HG03521 (cell line): ENCODE results near the gene PCTP.

Source experiments
- ATAC-seq: cut with Tn5 transposase; IDR thresholded peaks from one replicate; pipeline ENCODE4 v1.9.1; 2021; ENCODE audit warnings: mild to moderate bottlenecking, moderate library complexity; ENCODE audit not compliant: unreplicated experiment

Gene PCTP

DNA sequence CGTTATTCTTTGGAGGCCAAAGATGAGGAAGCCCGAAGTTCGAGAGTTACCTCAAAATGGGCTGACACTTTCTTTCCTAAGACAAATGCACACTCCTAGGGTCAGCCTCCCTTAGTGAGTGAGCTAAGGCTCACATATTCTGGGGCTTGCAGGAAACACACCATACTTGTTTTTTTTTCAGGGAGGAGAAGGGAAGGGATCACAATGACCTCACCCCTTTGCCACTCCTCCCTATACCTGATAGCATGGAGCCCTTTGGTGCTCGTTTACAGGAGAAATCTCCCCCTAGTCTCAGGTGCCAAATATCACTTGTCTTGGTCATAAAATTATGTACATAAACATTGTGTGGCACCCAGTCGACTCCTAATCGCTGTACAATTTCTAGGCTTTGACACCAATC lies 23.6 kb upstream of the PCTP start:
- no peak for ATAC-seq

- no peak for ATAC-seq
Observed at GRCh38 chr17:55727920-55728319, 22.9 kb upstream of the PCTP start.

GRCh38 chr17:55728361-55728760 lies 22.5 kb upstream of the PCTP start:
- ATAC-seq: no peak

DNA sequence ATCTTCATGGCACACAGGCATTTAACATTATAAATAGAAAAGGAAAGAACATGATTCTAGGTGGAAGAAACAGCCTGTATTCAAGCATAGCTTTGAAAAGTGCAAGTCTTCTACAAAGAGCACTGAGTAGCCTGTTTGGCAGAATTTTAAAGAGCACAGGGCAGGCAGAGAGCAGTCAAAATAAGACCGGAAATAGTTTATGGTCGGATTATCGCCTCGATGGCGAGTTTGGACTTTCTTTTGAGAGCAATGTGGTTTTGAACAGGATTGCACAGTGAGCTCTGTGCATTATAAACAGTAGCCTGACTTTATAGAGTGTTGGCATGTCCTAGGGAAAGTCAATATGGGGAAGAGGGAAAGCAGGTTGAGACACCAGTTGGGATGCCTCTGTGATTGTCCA lies 22.0 kb upstream of the PCTP start:
- no peak for ATAC-seq

DNA sequence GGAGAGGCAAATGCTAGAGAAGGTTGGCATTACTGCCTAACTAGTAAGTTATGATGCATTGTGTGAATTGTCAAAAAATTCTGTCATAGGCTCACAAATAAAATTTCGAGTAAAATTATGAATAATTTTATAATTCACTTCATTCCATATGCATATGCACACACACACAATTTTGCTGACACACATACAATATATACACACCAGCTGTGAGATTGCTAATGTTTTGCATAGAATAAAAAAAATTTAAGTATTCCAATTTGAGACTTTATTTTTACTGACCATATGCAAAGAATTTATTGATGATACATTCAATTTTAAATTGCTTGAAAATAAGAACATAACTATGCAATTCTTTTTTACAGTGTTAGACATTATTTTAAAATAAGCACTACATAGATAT lies 21.4 kb upstream of the PCTP start:
- ATAC-seq: no peak

GRCh38 chr17:55730380-55730779 lies 20.5 kb upstream of the PCTP start:
- ATAC-seq: no peak

DNA sequence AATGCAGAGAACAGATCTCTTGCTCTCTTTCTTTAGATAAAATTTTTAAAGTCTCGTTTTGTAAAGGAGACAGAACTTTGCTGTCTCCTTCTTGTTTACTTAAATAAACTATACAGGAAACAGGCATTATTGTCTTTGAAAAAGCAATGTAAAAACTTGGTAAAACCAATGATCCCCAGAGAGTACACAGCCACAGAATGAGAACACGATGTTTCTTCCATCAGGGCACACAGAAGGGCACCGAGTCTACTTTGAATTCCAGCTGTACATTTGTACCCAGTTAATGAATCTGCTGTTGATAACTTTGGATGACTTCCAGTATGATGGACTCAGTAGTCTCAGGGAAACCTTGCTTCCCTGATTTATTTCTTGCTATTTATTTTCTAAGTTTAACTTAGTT lies 20.0 kb upstream of the PCTP start:
- no peak for ATAC-seq

- no peak for ATAC-seq
Observed at GRCh38 chr17:55731586-55732250, 19.1 kb upstream of the PCTP start.

DNA sequence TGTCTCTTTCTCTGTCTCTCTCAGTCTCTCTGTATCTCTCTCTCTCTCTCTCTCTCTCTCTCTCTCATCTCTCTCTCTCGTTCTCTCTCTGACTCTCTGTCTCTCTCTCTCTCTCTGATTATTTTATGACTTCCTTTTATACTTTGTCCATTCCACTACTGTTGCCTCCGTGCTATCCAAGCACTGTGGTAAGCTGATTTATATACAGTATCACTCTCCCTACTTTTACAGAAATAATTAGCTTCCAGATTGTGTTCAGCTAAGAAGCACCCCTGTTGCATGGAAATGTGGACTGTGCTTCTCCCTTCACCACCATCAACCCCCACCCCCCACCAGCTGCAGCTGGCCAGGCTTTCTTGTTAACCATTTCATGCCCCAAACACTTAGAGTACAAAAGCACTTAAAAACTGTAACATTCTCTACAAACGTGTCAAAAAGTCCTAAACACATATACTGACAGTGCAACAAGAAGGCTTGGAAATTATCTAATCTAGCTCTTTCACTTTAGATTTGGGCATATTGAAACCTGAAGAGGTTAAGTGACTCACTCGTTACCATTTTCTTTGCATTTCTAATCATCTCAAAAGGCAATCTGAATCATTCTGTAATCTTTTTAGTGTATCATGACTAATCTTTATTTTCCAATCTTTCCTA lies 16.6 kb upstream of the PCTP start:
- ATAC-seq: peak; percentile 48

GRCh38 chr17:55735731-55736405 lies 15.0 kb upstream of the PCTP start:
- no peak for ATAC-seq

DNA sequence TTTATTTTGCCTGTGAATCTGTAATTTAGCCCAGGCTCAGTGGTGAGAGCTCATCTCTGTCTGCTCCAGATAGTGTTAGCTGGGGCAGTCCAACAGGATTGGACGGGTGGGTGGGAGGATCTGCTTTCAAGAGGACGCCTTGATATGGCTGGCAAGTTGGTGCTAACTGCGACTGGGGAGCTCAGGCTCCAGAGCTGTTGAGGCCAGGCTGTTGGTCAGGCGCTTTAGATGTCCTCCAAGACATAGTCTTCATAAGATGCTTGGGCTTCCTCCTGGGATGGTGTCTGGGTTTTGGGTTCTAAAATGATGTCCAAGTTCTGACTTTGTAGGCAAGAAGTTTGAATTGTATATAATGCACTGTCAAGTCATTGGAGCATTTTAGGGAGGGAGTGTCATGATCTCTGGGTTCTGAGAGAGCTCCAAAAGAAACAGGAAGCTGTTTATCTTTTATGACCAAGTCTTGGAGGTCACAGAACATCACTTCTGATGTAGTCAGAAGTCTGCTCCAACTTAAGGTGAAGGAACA lies 12.8 kb upstream of the PCTP start:
- no peak for ATAC-seq

DNA sequence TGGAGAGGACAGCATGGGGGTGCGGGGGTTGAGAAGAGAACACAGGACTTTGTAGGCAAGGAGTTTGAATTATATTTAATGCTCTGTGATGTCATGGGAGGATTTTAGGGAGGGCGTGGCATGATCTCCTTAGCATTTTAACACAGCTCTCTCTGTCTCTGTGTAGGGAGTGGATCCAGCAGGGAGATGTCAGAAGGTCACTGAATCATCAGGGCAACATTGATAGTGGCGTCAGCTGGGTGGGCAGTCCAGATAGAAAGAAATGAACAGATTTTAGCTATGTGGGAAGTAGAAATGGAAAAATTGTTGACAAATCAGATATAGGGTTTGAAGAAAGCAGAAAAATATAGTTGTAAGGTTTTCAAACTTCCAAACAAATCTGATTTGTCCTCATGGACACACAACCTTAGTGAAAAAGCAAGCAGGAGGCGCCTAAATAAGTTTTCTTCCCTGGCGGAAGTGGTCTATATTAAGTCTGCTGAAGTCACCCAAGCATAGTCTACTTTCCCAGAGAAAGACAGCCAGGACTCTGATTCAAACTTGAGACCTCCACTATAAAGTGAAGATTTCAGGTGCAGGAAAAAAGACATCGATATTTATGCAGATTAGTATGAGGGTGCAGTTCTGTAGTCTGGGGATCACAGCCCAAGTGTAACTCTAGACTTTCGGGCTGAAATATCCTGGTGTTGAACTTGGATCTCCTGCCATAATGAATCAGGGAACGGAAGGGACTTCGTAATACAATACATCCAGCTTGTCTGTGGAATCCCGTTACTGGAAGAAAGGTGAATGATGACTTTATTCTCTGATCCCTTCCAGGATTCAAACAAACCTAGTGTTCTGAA lies 10.1 kb upstream of the PCTP start:
- ATAC-seq: no peak

GRCh38 chr17:55741356-55741700 lies 9.5 kb upstream of the PCTP start:
- ATAC-seq: no peak

GRCh38 chr17:55742272-55743102 lies 8.4 kb upstream of the PCTP start:
- ATAC-seq: peak; percentile 89

DNA sequence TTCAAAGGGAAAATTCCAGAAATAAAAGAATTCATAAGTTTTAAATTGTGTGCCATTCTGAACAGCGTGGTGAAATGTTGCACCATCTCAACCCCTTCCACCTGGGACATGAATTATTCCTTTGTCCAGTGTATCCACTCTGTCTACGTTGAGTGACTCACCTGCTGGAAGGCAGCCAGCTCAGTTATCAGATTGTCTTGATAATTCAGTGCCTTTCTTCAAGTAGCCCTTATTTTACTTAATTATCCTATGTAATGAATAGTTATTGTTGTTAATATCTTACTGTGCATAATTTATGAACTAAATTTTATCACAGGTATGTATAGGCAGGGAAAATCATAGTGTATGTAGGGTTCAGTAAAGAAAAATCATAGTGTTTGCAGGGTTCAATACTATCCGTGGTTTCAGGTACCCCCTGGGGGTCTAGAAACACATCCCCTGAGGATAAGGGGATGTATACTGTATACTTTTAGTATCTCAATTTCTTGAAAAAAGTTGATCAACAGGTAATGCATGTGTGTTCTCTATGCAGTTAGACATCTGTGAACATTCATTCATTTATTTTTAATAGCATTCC lies 7.7 kb upstream of the PCTP start:
- peak; percentile 26 for ATAC-seq

GRCh38 chr17:55745258-55745657 lies 5.6 kb upstream of the PCTP start:
- no peak for ATAC-seq

DNA sequence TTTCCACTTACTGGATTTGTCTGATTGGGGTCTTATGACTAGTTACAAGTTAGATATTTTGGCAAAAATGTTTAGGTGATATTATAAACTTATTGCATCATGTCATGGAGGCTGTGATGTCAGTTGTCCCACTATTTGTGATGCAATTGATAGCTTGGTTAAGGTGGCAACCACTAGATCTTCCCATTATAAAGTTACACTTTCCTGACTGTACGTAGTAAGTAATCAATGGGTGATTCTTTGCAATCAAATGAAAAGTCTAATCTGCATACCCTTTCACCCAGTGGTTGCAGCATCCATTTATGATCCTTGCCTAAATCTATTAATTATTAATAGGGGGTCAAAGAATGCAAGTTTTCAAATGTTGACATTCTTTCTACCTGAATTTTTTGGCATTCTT lies 4.4 kb upstream of the PCTP start:
- ATAC-seq: no peak

GRCh38 chr17:55747209-55747608 lies 3.6 kb upstream of the PCTP start:
- no peak for ATAC-seq

DNA sequence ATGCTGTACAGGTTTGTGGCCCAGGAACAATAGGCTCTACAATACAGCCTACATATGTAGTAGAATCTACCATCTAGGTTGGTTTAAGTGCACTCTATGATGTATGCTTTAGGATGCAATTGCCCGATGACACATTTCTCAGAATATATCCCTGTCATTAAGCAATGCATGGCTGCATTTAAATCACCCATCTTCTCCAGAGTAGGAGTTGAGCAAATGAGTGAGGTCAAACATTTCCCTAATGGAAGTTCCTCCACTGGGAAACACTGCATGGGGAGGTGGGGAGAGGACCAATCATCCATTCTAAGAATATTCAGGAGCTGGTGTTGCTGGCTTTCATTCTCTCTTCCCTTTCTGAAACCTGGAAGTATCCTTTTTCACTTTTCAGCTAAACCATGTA lies 2.0 kb upstream of the PCTP start:
- ATAC-seq: no peak

GRCh38 chr17:55749985-55750384 lies 866 bp upstream of the PCTP start:
- no peak for ATAC-seq
